Ectodermal cell (in vitro differentiated cells): ENCODE results near the gene DIAPH2.

Source experiments
- H3K27ac ChIP-seq: 2 replicates; pipeline ENCODE4 v1.7.0; 2013; ENCODE audit warnings: mild to moderate bottlenecking, low read depth, low read length; ENCODE audit not compliant: insufficient read depth, poor library complexity, severe bottlenecking
- H3K27me3 ChIP-seq: 2 replicates; pipeline ENCODE4 v1.7.0; 2013; ENCODE audit warnings: mild to moderate bottlenecking, low read length; ENCODE audit not compliant: insufficient read depth, control insufficient read depth, poor library complexity, severe bottlenecking
- H3K36me3 ChIP-seq: one replicate; pipeline ENCODE4 v1.7.0; 2013; ENCODE audit warnings: low read length; ENCODE audit not compliant: control insufficient read depth, insufficient read depth
- H3K4me1 ChIP-seq: one replicate; pipeline ENCODE4 v1.7.0; 2013; ENCODE audit warnings: low read length; ENCODE audit not compliant: control insufficient read depth, insufficient read depth
- H3K4me3 ChIP-seq: 2 replicates; pipeline ENCODE4 v1.7.0; 2013; ENCODE audit warnings: low read depth, low read length, control low read depth; ENCODE audit not compliant: insufficient read depth
- H3K9me3 ChIP-seq: 2 replicates; pipeline ENCODE4 v1.7.0; 2013; ENCODE audit warnings: mild to moderate bottlenecking, low read length, moderate library complexity; ENCODE audit not compliant: control insufficient read depth
- WGBS, 2 experiments: methylation state at CpG; one replicate each; pipeline ENCODE4 v1.1.7; 2013; ENCODE audit warnings: missing lambda C conversion rate in 2 of 2; 5-methylcytosine and 5-hydroxymethylcytosine counted together

DIAPH2 gene

DNA sequence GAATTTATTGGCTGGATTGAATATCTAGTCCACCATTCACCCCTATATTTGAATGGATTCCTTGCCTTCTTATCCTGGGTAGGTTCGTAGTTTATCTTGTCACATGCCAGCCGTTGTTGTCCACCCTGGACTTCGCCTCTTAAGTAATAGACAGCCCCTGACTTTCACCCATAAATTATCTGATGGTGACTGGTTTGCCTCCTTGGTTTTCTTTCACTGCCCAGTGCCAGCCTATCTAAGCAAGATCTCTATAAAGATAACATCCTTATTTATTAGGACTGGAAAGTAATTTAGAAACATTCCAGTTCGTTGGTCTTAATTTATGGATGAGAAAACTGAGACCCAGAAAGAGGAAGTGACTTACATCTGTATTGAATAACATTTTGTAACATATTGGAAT is 609.4 kb downstream of the DIAPH2 start:
- 81 to 96% methylated on average over 3 of the region's 4 CpGs for WGBS, 2 experiments
- no peaks in the 10 kb centered on the region for H3K4me1 ChIP-seq

DNA sequence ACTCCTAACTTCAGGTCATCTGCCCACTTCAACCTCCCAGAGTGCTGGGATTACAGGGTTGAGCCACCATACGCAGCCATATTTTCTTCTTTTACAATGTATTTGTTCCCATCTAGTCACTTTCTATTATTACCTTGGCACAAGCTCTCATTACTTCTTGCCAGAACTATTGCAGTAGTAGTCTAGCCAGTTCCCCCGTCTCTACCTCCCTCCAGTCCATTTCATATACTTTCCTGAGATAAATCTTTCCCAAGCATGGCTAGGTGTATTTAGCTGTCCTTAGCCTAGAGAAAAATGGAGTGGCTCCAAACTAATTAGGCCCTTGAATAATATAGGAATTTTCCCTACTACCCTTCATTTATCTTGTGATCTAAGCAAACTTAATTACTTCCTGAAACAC is 611.3 kb downstream of the DIAPH2 start:
- Histone ChIP-seq H3K4me3 (no peak overlapping the region), H3K27me3 (no peaks in the 10 kb centered on the region)
- WGBS, 2 experiments: 94 to 95% methylated on average over 2 of the region's 2 CpGs

More for the DNA sequence above, 609.4 kb downstream of the DIAPH2 start:
- Histone ChIP-seq H3K27me3 (no peaks in the 10 kb centered on the region), H3K27ac (no peak overlapping the region), H3K36me3 (no peaks in the 10 kb centered on the region), H3K9me3 (no peaks in the 10 kb centered on the region), H3K4me3 (no peak overlapping the region)

DNA sequence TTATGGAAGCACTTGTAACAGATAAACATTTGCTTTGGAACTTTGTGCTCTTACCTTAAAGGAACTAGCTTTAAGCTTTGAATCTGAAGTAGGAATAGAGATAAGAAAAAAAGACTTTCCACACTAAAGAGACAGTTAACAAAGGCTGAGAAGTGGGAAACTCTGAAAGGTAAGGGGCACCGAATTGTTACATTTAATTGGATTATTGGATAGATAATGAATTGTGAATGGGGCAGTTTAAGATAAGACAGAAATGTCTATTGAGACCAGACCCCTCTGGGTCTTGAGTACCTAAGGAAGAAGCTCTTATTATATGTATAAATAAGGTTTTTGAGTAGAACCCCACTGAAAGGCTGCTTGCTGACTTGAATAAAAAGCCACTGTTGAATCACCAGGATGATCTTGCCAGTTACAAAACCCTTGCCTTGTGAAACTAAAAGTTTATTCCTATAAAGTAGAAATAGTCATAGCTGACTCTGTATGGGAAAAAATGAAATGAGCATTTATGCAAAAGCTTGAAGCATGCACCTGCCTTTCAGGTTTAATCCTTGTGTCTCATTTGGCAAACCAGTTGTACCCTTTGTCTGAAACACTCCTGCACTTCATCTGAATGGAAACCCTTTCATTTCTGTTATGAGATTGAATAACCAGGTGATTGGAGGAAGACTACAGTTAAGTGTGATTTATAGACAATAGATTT is 622.3 kb downstream of the DIAPH2 start:
- H3K27me3 ChIP-seq: no peaks in the 10 kb centered on the region
- no peaks in the 10 kb centered on the region for H3K9me3 ChIP-seq
- no peaks in the 10 kb centered on the region for H3K36me3 ChIP-seq
- H3K27ac ChIP-seq: no peak overlapping the region
- no peak overlapping the region for H3K4me3 ChIP-seq
- WGBS, 2 experiments: 95 to 100% methylated on average over 1 of the region's 1 CpG
- no peaks in the 10 kb centered on the region for H3K4me1 ChIP-seq

More for the DNA sequence above, 611.3 kb downstream of the DIAPH2 start:
- Histone ChIP-seq H3K9me3 (no peaks in the 10 kb centered on the region), H3K36me3 (no peaks in the 10 kb centered on the region), H3K4me1 (no peaks in the 10 kb centered on the region), H3K27ac (no peak overlapping the region)

DNA sequence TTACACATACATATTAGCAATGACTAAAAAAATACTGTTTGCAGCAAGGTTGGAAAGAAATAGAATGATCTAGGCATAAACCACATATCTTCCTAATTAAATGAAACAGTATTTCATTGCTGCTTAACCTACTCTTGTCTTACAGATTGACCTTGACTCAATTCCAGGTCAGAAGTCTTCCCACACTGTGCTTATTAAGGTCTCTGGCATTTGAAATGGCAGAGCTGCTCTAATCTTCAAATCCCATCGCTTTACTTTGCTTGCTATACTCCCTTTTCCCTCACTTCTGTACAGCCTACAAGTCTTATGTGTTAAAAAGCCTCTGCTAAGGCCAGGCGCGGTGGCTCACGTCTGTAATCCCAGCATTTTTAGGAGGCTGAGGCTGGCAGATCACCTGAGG is 623.5 kb downstream of the DIAPH2 start:
- 87 to 91% methylated on average over 4 of the region's 4 CpGs for WGBS, 2 experiments
- Histone ChIP-seq H3K9me3 (no peaks in the 10 kb centered on the region), H3K36me3 (no peaks in the 10 kb centered on the region)

DNA sequence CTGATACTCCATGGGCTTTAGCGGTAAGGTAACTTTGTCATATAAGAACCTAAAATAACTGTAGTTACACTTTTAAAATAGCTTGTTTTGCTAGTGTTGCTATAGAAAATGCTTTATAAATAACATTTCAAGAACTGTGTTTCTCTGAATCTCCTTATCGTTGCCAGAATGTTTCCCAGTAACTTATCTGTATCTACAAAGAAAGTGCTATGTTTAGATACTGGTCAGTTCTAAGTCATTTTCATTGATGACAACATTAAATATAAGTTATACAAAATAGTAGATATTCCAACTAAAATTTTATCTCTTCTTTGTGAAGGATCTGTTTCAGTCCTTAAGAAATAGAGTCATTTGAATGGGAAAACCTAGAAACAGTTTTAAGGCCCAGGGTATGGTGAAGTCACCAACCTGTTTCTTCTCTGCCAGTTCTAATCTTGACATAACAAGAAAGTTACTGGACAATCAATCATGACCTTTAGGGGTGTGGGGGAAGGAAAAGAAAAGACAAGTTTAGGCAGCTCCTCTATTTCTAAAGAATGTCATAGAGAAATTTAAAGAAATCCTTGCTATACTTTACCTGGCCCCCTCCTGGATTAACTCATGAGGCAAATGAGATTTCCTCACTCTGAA is 625.0 kb downstream of the DIAPH2 start:
- no peaks in the 10 kb centered on the region for H3K27me3 ChIP-seq
- H3K4me3 ChIP-seq: no peak overlapping the region
- no peaks in the 10 kb centered on the region for H3K4me1 ChIP-seq
- 80% methylated on average over 1 of the region's 2 CpGs; no CpG with 5 or more reads in 1 of the 2 experiments for WGBS, 2 experiments
- H3K27ac ChIP-seq: no peak overlapping the region
- no peaks in the 10 kb centered on the region for H3K36me3 ChIP-seq
- no peaks in the 10 kb centered on the region for H3K9me3 ChIP-seq

More for the DNA sequence above, 623.5 kb downstream of the DIAPH2 start:
- Histone ChIP-seq H3K4me3 (no peak overlapping the region), H3K27ac (no peak overlapping the region), H3K27me3 (no peaks in the 10 kb centered on the region), H3K4me1 (no peaks in the 10 kb centered on the region)

DNA sequence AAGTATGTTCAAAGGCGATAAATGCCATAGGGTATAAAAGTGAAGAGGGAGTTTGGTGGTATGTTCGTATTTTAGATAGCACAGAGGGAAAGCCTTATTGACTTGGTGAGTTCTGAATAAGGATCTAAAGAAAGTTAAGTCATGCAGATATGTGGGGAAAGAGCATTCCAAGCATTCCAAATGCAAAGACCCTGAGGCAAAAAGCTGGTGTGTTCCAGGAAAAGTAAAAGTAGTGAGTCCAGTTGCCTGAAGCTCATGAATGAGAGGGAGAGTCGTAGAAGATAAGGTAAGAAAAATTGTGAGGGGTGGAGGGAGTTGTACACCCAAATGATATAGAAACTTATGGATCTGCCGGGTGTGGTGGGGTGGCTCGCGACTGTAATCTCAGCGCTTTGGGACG is 625.7 kb downstream of the DIAPH2 start:
- H3K4me3 ChIP-seq: peak overlapping the region; percentile 20
- H3K4me1 ChIP-seq: no peaks in the 10 kb centered on the region
- 16 to 29% methylated on average over 8 of the region's 8 CpGs for WGBS, 2 experiments
- peak overlapping the region; percentile 36 for H3K27ac ChIP-seq
- no peaks in the 10 kb centered on the region for H3K36me3 ChIP-seq
- no peaks in the 10 kb centered on the region for H3K27me3 ChIP-seq
- no peaks in the 10 kb centered on the region for H3K9me3 ChIP-seq

DNA sequence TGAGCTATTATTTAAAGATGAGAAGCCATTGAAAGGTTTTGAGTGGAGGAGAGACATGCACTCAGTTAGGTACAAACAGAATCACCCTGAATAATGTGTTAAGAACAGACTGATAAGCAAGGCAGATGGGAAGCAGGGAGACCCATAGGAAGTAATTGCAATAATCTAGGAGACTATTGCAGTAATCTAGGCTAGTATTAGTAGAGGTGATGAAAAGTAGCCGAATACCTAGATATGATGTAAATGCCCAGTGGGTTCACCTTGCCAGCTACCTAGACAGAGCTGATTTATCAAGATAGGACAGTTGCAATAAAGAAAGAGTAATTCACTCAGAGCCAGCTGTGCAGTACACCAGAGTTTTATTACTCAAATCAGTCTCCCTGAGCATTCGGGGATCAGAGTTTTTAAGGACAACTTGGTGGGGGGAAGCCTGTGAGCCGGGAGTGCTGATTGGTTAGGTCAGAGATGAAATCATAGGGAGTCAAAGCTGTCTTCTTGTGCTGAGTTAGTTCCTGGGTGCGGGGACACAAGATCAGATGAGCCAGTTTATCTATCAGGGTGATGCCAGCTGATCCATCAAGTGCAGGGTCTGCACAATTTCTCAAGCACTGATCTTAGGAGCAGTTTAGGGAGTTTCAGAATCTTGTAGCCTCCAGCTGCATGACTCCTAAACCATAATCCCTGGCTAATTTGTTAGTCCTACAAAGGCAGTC is 626.6 kb downstream of the DIAPH2 start:
- Histone ChIP-seq H3K4me1 (no peaks in the 10 kb centered on the region), H3K27me3 (no peaks in the 10 kb centered on the region), H3K4me3 (peak overlapping the region; percentile 10), H3K9me3 (no peaks in the 10 kb centered on the region), H3K36me3 (no peaks in the 10 kb centered on the region), H3K27ac (no peak overlapping the region)
- WGBS, 2 experiments: 68 to 72% methylated on average over 4 of the region's 4 CpGs

DNA sequence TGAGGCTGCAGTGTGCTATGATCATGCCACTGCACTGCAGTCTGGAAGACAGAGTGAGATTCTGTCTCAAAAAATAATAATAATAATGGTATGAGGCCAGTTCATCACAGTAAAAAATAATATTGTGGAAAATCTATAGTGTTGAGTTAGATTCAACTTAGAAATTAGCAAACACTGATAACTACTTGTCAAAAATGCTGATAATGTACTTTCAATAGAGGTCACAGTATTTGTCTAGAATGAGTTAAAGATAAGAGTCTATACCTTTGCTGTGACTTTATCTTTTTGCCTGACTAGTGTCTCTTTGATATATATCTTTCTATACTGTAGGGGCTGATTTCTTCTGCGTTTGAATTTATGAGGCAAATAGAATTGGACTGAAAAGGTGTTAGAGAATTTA is 629.7 kb downstream of the DIAPH2 start:
- Histone ChIP-seq H3K27ac (no peak overlapping the region), H3K27me3 (no peaks in the 10 kb centered on the region), H3K4me1 (no peaks in the 10 kb centered on the region), H3K36me3 (no peaks in the 10 kb centered on the region), H3K4me3 (no peak overlapping the region), H3K9me3 (no peaks in the 10 kb centered on the region)
- no CpG with 5 or more reads among the region's 1 CpG for WGBS, 2 experiments

DNA sequence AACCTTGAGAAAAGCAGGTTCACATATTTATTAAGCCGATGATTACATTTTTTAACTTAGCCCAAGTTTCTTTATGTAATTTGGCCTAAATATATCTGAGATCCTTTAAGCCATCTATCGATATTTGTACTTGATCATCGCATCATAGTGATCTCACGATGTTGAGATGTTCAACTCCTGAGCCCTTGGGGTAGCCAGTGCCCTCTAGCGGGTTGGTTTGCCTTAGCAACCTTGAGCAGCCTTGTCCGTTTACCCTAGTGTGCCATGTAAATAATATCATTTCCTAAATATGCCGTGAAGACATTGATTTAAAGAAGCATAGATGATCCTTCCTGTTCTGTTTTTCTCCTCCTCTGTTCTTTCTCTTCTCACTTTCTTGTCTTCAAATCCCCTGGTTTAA is 631.3 kb downstream of the DIAPH2 start:
- no peak overlapping the region for H3K27ac ChIP-seq
- H3K36me3 ChIP-seq: no peaks in the 10 kb centered on the region
- no peak overlapping the region for H3K4me3 ChIP-seq
- no peaks in the 10 kb centered on the region for H3K9me3 ChIP-seq
- H3K4me1 ChIP-seq: no peaks in the 10 kb centered on the region
- no peaks in the 10 kb centered on the region for H3K27me3 ChIP-seq
- 87 to 88% methylated on average over 6 to 7 of the region's 7 CpGs for WGBS, 2 experiments

DNA sequence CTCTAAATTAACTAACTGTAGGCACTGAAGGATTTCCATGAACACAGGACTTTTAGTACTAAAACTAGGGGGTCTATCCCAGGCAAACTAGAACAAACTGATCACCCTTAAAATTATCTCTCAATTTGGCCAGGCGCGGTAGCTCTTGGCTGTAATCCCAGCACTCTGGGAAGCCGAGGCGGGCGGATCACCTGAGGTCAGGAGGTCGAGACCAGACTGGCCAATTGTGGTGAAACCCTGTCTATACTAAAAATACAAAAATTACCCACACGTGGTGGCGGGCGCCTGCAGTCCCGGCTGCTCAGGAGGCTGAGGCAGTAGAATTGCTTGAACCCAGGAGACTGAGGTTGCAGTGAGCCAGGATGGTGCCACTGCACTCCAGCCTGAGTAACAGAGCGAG is 635.7 kb downstream of the DIAPH2 start:
- no peaks in the 10 kb centered on the region for H3K4me1 ChIP-seq
- no peak overlapping the region for H3K27ac ChIP-seq
- no peaks in the 10 kb centered on the region for H3K27me3 ChIP-seq
- no peak overlapping the region for H3K4me3 ChIP-seq
- H3K9me3 ChIP-seq: no peaks in the 10 kb centered on the region
- no peaks in the 10 kb centered on the region for H3K36me3 ChIP-seq
- 92 to 94% methylated on average over 10 to 11 of the region's 11 CpGs for WGBS, 2 experiments
